Activated CD4-positive, alpha-beta T cell treated with anti-CD3 and anti-CD28 coated beads for 36 hours (primary cell): ENCODE measurements around the gene OSTN. TPM values are rescaled to one million over a fixed set of nuclear protein-coding genes. Genes with fewer than 3 reads are reported as not detected.
"Not testable (repeated sequence)": the region's sequence is repeated elsewhere in the genome, so short reads cannot be mapped to it uniquely, and the experiment has no call there.

ENCODE experiments used
- ATAC-seq: fragments of 200-7000 bp; cut with Tn5 transposase; one replicate; pipeline ENCODE4 v1.10.0; 2021; ENCODE audit warnings: mild to moderate bottlenecking, moderate library complexity
- CTCF ChIA-PET: fragments of 350-600 bp; sonication (Branson Sonifier 250); formaldehyde crosslinking; loops from one replicate; lab custom pipeline; 2021; ENCODE audit warnings: antibody characterized with exemption; lab: Charles Lee
- POLR2A ChIA-PET: fragments of 350-600 bp; sonication (Branson Sonifier 250); formaldehyde crosslinking; loops from one replicate; lab custom pipeline; 2021; ENCODE audit warnings: antibody characterized with exemption, inconsistent platforms; lab: Charles Lee
- DNase-seq: peaks from one replicate; pipeline ENCODE4 v3.0.0-alpha.2; 2020
- H3K27ac Mint-ChIP-seq: one replicate; pipeline ENCODE4 v1.8.0; 2021; ENCODE audit warnings: mixed read lengths
- H3K27me3 Mint-ChIP-seq: one replicate; pipeline ENCODE4 v1.8.0; 2021; ENCODE audit warnings: mixed read lengths
- H3K36me3 Mint-ChIP-seq: one replicate; pipeline ENCODE4 v1.8.0; 2021; ENCODE audit warnings: low read depth, mixed read lengths
- H3K4me1 Mint-ChIP-seq: one replicate; pipeline ENCODE4 v1.8.0; 2021; ENCODE audit warnings: mixed read lengths
- H3K4me3 Mint-ChIP-seq: one replicate; pipeline ENCODE4 v1.8.0; 2021; ENCODE audit warnings: mild to moderate bottlenecking, moderate library complexity, mixed read lengths
- H3K9me3 Mint-ChIP-seq: one replicate; pipeline ENCODE4 v1.8.0; 2021; ENCODE audit warnings: low read depth, mixed read lengths
- intact Hi-C, 2 experiments: fragments of 100-400 bp; cut with DNase I in 1 of 2; cut with micrococcal nuclease in 1 of 2; formaldehyde crosslinking; loops; one replicate each; pipeline versions ENCODE4 v1.14.2 to v1.15.1; 2022 to 2024; cut with DNase I, micrococcal nuclease
- total RNA-seq, 2 experiments: library from RNA; stranded (reverse); gene quantifications; one replicate each; pipeline ENCODE4 v1.2.3, GENCODE V29; 2021

The OSTN gene
- total RNA-seq, 2 experiments from 2014 or later, result not detected

DNA sequence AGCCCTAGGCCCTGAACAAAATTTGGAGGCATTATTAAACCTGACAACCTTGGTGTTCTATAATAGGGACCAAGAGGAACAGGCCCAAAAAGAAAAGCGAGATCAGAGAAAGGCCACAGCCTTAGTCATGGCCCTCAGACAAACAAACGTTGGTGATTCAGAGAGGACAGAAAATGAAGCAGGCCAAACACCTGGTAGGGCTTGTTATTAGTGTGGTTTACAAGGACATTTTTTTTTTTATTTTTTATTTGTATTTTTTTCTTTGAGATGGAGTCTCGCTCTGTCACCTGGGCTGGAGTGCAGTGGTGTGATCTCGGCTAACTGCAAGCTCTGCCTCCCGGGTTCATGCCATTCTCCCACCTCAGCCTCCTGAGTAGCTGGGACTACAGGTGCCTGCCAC lies 10.8 kb upstream of the OSTN start:
- intact Hi-C loops, ATAC-seq, DNase-seq, H3K36me3 Mint-ChIP-seq, H3K4me3 Mint-ChIP-seq, H3K27me3 Mint-ChIP-seq, CTCF ChIA-PET, H3K9me3 Mint-ChIP-seq, POLR2A ChIA-PET, H3K27ac Mint-ChIP-seq, H3K4me1 Mint-ChIP-seq: not testable (repeated sequence)

DNA sequence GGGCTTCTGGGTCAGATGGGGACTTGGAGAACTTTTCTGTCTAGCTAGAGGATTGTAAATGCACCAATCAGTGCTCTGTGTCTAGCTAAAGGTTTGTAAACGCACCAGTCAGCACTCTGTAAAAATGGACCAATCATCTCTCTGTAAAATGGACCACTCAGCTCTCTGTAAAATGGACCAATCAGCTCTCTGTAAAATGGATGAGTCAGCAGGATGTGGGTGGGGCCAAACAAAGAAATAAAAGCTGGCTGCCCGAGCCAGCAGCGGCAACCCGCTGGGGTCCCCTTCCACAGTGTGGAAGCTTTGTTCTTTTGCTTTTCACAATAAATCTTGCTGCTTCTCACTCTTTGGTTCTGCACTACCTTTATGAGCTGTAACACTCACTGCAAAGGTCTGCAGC lies 6.8 kb upstream of the OSTN start:
- intact Hi-C loops, ATAC-seq, H3K27ac Mint-ChIP-seq, H3K27me3 Mint-ChIP-seq, DNase-seq, POLR2A ChIA-PET, H3K9me3 Mint-ChIP-seq, H3K36me3 Mint-ChIP-seq, CTCF ChIA-PET, H3K4me1 Mint-ChIP-seq, H3K4me3 Mint-ChIP-seq: not testable (repeated sequence)

DNA sequence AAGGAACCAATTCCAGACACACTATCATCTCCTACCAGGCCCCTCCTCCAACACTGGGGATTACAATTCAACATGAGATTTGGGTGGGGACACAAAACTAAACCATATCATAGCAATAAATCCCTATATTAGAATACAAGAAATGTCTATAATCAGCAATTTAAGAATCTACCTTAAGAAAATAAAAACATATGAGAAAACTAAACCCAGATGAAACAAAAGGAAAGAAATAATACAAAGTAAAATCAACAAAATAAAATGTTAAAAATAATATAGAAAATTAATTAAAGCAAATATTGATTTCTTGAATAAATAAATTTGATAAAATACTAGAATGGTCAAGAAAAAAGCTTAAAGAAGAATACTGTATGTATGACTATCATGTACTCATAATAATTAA lies 6.1 kb upstream of the OSTN start:
- Mint-ChIP-seq H3K9me3 (no peaks in the 10 kb centered on the region), H3K4me3 (no peak overlapping the region), H3K27ac (no peak overlapping the region), H3K36me3 (no peaks in the 10 kb centered on the region), H3K4me1 (no peaks in the 10 kb centered on the region), H3K27me3 (peaks cover 2% of the 10 kb centered on the region)
- intact Hi-C loops, result no loop called here
- ATAC-seq (no peak), DNase-seq (no peak)
- ChIA-PET CTCF (no interaction called here), POLR2A (no interaction called here)

DNA sequence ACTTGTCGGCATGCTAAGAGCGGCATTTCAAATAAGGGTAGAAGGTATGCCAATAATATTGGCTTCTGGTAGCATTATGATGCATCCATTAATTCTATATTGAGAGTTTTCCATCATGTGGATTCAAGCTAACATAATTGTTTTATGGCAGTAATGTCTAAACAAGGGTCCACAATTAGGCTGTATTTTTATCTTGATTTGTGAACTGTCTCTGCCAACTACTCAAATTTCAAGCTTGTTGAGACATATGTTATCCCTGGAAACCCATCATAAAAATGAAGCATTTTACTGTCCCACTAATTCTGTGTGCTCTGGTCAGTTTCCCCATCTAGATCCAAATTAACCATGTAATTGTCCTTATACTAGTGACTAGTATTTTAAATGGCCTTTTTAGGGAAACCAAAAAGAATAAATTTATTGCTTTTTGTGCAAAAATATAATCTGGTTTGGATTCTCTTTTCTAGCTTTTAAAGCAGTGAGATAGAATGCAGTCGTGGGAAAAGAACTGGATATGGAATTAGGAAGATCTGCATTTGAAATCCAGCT lies 1.2 kb upstream of the OSTN start:
- Mint-ChIP-seq H3K4me3 (no peak overlapping the region), H3K27ac (no peak overlapping the region), H3K36me3 (no peaks in the 10 kb centered on the region), H3K27me3 (peaks cover 3% of the 10 kb centered on the region), H3K4me1 (no peaks in the 10 kb centered on the region), H3K9me3 (no peaks in the 10 kb centered on the region)
- ATAC-seq (no peak), DNase-seq (no peak)
- intact Hi-C loops, result no loop called here
- CTCF ChIA-PET, result no interaction called here
- POLR2A ChIA-PET, result no interaction called here

DNA sequence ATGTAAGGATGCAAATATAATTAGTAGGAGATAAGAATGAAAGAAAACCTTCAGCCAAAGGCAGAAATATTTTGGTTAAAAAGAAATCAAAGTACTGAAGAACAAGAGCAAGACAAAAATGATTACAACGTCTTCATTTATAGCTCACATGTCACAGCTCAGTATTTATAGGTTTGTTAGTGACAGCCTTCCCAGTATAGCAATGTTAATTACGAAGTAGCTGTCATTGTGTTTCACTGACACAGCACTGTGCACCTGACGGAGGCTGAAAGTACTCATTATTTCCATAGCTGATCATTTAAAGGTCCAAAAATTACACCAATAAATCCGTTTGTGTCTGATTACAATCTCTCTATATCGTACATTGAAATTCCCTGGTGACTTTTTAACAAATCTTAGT lies 561 bp upstream of the OSTN start:
- no peaks in the 10 kb centered on the region for H3K9me3 Mint-ChIP-seq
- no peaks in the 10 kb centered on the region for H3K36me3 Mint-ChIP-seq
- CTCF ChIA-PET, result interaction anchor here (0.5 kb wide), 1 partner anchor 14 kb away, joined by 3 read pairs; no protein-coding TSS in a partner anchor
- H3K27ac Mint-ChIP-seq, result no peak overlapping the region
- intact Hi-C loops, result no loop called here
- H3K4me1 Mint-ChIP-seq, result no peaks in the 10 kb centered on the region
- ATAC-seq (no peak), DNase-seq (no peak)
- POLR2A ChIA-PET, result no interaction called here
- peaks cover 6% of the 10 kb centered on the region for H3K27me3 Mint-ChIP-seq
- H3K4me3 Mint-ChIP-seq, result no peak overlapping the region

DNA sequence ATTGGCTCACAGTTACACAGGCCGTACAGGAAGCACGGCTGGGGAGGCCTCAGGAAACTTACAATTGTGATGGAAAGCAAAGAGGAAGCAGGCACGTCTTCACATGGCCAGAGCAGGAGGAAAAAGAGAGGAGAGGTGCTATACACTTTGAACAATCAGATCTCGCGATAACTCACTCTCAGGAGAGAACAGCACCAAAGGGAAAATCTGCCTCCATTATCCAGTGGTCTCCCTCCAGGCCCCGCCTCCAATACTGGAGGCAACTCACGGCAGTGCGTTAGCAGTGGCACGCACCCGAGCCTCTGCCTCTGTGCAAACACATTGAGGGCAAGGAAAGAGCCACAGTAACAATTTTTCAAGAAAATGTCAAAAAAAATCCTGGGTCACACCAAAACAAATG lies 11.0 kb downstream of the OSTN start:
- H3K27ac Mint-ChIP-seq, result no peak overlapping the region
- H3K36me3 Mint-ChIP-seq, result no peaks in the 10 kb centered on the region
- intact Hi-C loops, result no loop called here
- no peaks in the 10 kb centered on the region for H3K9me3 Mint-ChIP-seq
- no peak overlapping the region for H3K4me3 Mint-ChIP-seq
- DNase-seq, result no peak
- ChIA-PET CTCF (no interaction called here), POLR2A (no interaction called here)
- H3K27me3 Mint-ChIP-seq, result no peaks in the 10 kb centered on the region
- ATAC-seq, result no peak
- H3K4me1 Mint-ChIP-seq, result no peaks in the 10 kb centered on the region

DNA sequence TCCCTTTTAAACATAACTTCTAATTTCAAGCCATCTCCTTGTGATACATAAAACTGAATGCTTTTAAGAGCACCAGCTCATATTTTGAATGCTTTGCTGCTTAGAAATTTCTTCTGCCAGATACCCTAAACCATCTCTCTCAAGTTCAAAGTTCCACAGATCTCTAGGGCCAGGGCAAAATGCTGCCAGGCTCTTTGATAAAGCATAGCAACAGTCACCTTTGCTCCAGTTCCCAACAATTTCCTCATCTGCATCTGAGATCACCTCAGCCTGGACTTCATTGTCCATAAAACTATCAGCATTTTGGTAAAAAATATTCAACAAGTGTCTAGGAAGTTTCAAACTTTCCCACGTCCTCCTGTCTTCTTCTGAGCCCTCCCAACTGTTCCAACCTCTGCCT lies 17.5 kb downstream of the OSTN start:
- Mint-ChIP-seq H3K4me3 (no peak overlapping the region), H3K4me1 (no peaks in the 10 kb centered on the region), H3K36me3 (no peaks in the 10 kb centered on the region), H3K27me3 (peaks cover 2% of the 10 kb centered on the region), H3K27ac (no peak overlapping the region), H3K9me3 (no peaks in the 10 kb centered on the region)
- no peak for ATAC-seq
- ChIA-PET POLR2A (no interaction called here), CTCF (interaction anchor here (0.7 kb wide), 1 partner anchor 120 kb away, joined by 3 read pairs; no protein-coding TSS in a partner anchor)
- intact Hi-C loops, result no loop called here
- DNase-seq, result no peak

DNA sequence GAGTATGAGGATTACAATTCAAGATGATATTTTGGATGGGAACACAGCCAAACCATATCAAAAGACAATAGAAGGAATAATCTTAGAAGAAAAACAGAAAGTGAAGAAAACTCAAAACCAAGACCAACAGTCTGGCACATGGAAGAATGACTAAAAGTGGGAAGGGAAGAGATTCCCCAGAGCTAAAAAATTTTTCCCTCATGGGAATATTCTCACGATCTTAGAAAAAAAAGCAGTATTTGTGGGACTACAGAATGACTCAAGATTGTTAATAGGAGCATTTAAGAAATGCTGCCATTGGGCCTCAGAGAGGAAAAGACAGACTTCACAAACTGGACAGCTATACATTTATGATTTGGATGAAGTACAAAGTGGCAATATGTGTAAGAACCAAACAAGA lies 18.3 kb downstream of the OSTN start:
- no peak for DNase-seq
- H3K27ac Mint-ChIP-seq, result no peak overlapping the region
- H3K27me3 Mint-ChIP-seq, result peaks cover 2% of the 10 kb centered on the region
- CTCF ChIA-PET, result no interaction called here
- POLR2A ChIA-PET, result no interaction called here
- no peaks in the 10 kb centered on the region for H3K4me1 Mint-ChIP-seq
- ATAC-seq, result no peak
- H3K36me3 Mint-ChIP-seq, result no peaks in the 10 kb centered on the region
- no peak overlapping the region for H3K4me3 Mint-ChIP-seq
- intact Hi-C loops, result no loop called here
- H3K9me3 Mint-ChIP-seq, result no peaks in the 10 kb centered on the region

DNA sequence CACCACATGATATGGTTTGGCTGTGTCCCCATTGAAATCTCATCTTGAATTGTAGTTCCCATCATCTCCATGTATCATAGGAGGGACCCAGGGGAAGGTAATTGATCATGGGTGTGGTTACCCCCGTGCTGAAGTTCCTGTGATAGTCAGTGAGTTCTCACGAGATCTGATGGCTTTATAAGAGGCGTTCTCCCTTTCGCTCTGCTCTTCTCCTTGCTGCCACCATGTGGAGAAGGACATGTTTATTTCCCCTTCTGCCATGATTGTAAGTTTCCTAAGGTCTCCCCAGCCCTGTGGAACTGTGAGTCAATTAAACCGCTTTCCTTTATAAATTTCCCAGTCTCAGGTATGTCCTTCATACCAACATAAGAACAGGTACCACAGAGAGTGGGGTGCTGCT lies 21.9 kb downstream of the OSTN start:
- POLR2A ChIA-PET, result no interaction called here
- H3K4me3 Mint-ChIP-seq, result no peak overlapping the region
- intact Hi-C loops, result no loop called here

DNA sequence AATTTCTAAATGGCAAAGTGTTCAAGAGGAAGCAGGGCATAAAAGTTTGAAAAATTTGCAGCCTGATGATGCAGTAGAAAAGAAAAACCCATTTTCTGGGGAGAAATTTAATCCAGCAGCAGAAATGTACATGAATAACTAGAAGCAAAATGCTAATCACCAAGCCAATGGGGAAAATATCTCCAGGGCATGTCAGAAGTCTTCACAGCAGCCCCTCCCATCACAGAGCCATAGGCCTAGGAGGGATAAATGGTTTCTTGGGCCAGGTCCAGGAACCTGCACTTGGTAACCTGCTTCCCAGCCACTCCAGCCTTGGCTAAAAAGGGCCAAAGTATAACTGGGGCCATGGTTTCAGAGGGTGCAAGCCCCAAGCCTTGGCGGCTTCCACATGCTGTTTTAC lies 22.6 kb downstream of the OSTN start:
- CTCF ChIA-PET, result no interaction called here
- POLR2A ChIA-PET, result no interaction called here
- Mint-ChIP-seq H3K27ac (no peak overlapping the region), H3K4me3 (no peak overlapping the region), H3K27me3 (peaks cover 4% of the 10 kb centered on the region), H3K4me1 (no peaks in the 10 kb centered on the region), H3K9me3 (no peaks in the 10 kb centered on the region), H3K36me3 (no peaks in the 10 kb centered on the region)
- intact Hi-C loops, result no loop called here
- DNase-seq, result no peak
- no peak for ATAC-seq

More for the DNA sequence above, 21.9 kb downstream of the OSTN start:
- no peak overlapping the region for H3K27ac Mint-ChIP-seq
- H3K4me1 Mint-ChIP-seq, result no peaks in the 10 kb centered on the region
- CTCF ChIA-PET, result no interaction called here
- H3K36me3 Mint-ChIP-seq, result no peaks in the 10 kb centered on the region
- no peaks in the 10 kb centered on the region for H3K9me3 Mint-ChIP-seq
- ATAC-seq, result no peak
- H3K27me3 Mint-ChIP-seq, result peaks cover 4% of the 10 kb centered on the region
- no peak for DNase-seq

DNA sequence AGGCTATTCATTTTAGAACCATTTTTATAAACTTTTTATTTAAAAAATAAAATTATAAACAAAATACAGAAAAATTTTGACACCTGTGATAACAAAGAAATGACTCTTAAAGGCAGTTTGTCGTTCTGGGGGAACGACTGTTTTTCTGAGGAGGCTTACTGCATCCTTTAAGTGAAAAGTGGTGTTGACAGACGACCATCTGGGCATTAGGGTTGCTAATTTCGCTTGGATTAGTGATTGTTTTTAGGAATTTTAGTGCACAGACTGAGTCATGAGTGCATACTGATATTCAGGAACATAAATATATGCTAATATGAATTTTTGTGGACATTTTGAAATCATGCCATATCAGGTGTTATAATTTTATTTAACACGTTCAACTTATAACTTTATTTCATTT lies 28.5 kb downstream of the OSTN start:
- POLR2A ChIA-PET, result no interaction called here
- Mint-ChIP-seq H3K4me1 (no peaks in the 10 kb centered on the region), H3K27me3 (peaks cover under 1% of the 10 kb centered on the region), H3K27ac (no peak overlapping the region), H3K36me3 (no peaks in the 10 kb centered on the region), H3K4me3 (no peak overlapping the region), H3K9me3 (no peaks in the 10 kb centered on the region)
- CTCF ChIA-PET, result no interaction called here
- intact Hi-C loops, result no loop called here
- DNase-seq, result no peak
- ATAC-seq, result no peak

DNA sequence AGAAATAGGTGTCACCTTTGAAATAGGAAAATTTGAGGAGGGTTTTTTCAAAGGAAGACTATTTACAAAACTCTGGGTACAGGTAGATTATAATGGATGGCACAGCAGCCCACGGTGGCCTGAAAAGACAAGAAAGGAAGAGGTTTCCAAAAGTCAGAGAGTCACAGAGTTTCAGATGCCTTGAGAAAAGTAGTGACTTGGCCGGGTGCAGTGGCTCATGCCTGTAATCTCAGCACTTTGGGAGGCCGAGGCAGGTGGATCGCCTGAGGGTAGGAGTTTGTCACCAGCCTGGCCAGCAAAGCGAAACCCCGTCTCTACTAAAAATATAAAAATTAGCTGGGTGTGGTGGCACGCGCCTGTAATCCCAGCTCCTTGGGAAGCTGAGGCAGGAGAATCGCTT lies 35.2 kb downstream of the OSTN start:
- Mint-ChIP-seq H3K27me3 (peaks cover 4% of the 10 kb centered on the region), H3K36me3 (no peaks in the 10 kb centered on the region), H3K27ac (no peak overlapping the region), H3K9me3 (no peaks in the 10 kb centered on the region), H3K4me1 (peaks cover 8% of the 10 kb centered on the region), H3K4me3 (no peak overlapping the region)
- CTCF ChIA-PET, result interaction anchor here (0.6 kb wide), 1 partner anchor 104 kb away, joined by 3 read pairs; no protein-coding TSS in a partner anchor
- DNase-seq (no peak), ATAC-seq (no peak)
- intact Hi-C loops, result no loop called here
- POLR2A ChIA-PET, result no interaction called here
